HG03432 (cell line): ENCODE data around the gene GSN.
"Not testable (repeated sequence)": the region's sequence is repeated elsewhere in the genome, so short reads cannot be mapped to it uniquely, and the experiment has no call there.

Experiments
- ATAC-seq: cut with Tn5 transposase; IDR thresholded peaks from one replicate; pipeline ENCODE4 v1.9.1; 2021; ENCODE audit warnings: mild to moderate bottlenecking, moderate library complexity; ENCODE audit not compliant: unreplicated experiment

Gene GSN

DNA sequence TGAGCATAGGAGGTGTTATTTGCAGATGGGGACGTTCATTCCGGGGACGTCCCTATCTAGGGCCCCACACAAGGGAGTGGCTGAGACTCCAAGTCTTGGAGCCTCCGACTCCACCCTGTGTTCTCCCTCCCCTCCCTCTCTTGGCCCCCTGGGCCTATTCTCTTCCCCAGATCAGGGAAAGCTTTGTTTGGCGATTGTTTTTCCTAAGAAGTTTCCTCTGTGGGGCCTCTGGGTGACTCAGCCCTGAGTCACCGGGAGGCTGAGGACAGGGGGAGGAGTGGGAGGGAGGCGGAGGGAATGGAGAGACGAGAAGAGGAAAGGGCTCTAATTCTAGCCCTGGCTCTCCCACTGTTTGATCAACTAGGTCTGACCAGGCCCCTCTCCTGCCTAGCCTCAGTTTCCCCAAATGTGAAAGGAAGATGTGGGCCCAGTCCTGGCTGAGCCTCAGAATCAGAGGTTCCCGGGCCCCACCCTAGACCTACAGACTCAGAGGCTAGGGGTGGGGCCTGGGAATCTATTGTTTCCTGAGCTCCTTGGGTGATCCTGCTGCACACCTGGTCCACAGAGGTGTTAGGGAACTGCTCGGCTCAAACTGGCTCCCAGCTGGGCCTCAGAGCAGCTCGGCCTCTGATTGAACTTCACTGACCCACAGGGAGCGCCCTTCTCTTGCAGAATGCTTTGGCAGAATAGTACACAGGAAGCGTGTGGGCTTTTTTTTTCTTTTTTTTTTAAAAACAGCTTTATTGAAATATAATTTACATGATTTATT lies 19.2 kb downstream of the GSN start:
- no peak for ATAC-seq

- ATAC-seq: no peak
These were observed 20.7 kb downstream of the GSN start for GRCh38 chr9:121288673-121289025.

DNA sequence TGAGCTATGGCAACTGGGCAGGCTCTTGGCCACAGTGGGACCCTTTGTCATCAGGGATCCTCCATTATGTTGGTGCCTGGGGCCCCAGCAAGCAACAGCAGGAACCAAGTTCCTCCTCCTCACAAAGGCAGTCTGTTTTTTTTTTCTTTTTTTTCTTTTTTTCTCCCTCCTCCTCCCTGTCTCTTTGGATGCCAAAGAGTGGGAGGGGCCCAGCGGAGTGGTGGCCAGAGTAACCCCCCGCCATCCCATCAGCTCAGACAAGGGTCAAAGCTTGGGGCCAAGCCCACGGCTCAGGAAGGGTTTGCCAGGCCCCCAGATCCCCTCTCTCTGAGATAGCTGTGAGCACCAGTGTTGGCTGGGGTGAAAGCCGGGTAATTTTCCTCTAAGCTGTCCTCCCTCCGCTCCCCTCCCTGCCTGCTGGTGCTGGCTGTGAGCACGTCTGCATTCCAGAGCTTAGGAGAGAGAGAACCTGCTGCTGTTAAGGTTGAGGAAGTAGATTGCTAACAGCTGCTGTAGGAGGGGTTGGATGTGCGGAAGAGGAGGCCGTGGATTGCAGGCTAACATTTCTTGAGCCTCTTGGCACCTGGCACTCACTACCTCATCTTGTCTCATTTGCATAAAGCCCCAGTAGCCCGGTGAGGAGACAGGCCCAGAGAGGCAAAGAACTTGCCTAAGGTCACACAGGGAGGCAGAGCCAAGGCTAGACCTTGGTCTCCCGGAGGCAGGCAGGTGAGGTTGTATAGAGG lies 21.2 kb downstream of the GSN start:
- ATAC-seq: no peak

GRCh38 chr9:121289772-121290370 lies 21.9 kb downstream of the GSN start:
- ATAC-seq: no peak

GRCh38 chr9:121291536-121291935 lies 23.6 kb downstream of the GSN start:
- not testable (repeated sequence) for ATAC-seq

DNA sequence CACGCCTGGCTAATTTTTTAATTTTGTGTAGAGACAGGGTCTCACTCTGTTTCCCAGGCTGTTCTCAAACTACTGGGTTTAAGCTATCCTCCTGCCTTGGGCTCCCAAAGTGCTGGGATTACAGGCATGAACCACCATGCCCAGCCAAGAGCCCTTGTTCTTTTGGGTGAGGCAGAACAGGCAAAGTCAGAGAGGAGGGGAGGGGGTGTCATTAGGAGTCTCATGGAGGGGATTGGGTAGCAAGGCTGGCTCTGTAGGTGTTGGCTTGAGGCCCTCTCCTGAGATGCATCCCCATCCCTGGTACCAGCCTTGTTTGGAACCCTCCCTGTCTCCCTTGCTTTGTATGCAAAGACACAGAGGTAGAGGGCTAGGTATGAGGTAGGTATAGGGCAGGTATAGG lies 24.1 kb downstream of the GSN start:
- no peak for ATAC-seq

DNA sequence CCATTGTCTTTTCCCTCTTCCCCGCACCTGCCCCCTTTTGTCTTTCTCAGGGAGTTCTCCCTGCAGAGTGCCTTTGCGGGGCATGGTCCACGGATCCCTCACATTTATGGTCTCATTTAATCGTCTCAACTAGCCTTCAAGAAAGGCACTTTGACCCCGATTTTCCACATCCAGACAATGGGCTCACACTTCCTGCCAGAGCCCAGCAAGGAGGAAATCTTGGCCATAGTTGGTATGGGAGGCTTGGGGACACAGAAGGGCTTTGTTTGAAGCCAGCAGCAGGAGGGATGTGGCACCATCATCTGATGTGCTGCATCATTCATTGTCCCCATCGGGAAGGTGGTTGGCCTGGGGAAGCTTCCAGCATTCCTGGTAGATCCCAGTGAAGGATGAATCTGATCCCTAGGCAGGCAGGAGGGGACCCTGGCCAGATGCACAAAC lies 24.9 kb downstream of the GSN start:
- no peak for ATAC-seq

DNA sequence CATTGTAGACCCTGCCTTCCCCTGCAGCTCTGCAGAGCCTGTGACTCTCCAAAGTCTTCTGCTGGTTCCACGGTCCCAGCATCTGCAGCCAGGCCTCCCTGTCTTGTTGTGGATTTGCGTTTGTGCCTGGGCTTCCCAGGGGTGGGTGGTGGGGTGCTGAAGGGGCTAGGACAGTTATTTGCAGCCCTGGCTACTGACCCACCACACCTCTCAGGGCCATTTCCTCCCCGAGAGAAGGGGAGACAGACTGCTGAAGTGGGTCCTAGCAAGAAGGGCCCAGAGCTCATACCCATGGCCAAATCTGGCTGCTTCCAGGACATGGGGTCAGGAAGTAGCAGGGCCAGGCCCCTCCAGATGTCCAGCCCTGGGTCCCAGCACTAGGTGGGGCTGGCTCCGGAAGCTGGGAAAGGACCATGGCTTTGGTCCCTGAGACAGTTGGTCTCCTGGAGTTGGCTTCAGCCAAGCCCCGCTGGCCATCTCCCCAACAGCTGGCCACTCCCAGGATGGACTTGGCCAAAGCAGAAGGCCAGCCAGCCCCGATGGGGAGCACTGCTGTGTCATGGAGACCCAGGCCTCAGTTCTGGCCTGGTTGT lies 26.3 kb downstream of the GSN start:
- ATAC-seq: no peak

DNA sequence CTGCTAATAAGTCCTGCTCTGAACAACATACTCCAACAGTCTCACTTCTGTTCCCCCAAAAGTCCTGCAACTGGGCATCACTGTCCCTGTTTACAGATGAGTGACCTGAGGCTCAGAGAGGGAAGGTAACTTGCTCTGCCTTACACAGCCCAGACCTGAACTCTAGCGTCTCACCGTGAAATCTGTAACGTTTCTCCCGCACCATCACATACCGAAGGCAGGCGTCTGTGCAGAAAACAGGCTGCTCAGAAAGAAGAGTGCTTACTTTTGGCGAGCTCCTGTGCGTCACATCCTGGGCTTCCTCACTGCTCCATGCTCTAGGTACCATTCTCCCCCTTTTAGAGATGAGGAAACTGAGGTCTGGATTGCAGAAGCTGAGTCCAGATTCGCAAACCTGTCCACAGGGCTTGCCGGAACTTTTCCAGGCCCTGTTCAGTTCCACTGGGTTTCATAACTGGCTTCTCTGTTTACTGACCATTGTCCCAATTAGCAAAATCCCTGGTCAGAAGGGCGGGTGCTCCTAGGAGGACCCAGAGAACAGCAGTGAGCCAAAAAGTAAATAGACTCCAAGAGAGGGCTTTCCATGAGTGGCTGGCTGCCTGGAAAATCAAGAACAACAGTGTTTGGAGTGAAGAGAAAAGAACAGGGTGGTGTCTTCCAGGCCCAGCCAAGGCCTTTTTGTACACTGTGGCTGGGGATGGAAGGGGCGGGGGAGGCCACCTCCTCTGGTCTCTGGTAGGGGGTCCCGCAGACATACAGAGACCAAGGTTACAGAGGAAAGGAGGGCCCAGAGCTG lies 27.1 kb downstream of the GSN start:
- no peak for ATAC-seq

DNA sequence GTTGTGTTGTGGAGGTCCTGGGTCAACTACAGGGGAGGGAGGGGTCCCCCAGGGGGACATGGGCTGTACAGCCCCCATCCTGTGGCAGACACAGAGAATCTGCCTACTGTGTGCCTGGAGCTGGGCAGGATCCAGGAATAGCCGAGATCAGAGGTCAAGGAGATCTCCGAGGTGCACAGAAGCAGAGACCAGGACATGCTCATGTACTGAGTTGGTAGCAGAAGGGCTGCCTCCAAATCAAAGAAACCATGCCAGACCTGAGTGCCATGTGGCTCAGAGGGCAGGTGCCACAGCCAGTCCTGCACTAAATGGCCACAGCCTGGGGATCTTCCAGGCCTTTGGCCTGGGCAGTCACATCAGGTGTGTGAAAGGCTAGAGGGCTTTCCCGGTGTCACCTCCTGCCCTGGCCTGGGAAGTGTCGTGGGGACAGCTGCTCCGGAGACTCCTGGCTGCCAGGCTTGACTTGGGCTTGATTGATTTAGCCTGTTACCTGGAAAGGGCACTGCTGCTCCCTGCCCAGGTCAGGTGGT lies 27.8 kb downstream of the GSN start:
- ATAC-seq: no peak

DNA sequence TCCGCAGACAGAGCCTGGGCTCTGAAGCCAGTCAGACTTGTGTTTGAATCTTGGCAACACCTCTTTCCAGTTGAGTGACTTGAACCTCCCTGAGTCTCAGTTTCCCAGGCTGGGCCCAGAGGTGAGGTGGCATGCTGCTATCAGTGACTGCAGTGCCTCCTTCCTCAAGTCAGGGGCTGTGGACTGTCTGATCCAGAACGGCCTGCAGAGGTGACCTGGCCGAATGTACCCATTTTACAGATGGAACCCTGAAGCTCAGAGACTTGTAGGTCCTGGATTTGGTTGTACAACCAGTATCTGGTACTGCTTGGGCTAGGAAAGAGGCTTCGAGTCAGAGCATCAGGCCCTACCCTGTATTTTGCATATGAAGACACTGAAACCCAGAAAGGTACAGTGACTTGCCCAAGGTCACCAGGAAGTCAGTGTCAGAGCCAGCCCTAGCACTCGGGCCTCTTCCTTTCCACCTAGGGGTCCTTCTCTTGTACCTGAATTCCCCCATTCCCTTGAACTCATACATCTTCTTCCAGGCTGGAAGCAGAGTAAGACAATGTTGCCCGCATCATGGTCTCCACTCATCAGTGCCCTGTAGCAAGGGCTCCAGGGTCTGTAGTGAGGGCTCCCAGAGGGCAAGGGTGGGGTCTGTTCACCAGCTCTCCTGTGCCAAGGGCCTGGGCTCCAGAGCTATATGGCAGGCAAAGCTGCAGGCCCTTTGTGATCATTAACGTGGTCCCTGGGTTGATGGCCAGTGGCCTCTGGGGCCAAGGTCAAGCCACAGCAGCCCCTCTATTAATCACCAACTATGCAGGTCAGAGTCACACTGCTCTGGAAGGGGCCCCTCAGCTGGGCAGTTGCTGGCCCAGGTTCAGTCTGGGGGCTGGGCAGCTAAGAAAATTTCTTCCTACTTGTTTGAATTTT lies 28.5 kb downstream of the GSN start:
- no peak for ATAC-seq

GRCh38 chr9:121297389-121297788 lies 29.4 kb downstream of the GSN start:
- ATAC-seq: no peak

GRCh38 chr9:121298016-121298538 lies 30.1 kb downstream of the GSN start:
- no peak for ATAC-seq

DNA sequence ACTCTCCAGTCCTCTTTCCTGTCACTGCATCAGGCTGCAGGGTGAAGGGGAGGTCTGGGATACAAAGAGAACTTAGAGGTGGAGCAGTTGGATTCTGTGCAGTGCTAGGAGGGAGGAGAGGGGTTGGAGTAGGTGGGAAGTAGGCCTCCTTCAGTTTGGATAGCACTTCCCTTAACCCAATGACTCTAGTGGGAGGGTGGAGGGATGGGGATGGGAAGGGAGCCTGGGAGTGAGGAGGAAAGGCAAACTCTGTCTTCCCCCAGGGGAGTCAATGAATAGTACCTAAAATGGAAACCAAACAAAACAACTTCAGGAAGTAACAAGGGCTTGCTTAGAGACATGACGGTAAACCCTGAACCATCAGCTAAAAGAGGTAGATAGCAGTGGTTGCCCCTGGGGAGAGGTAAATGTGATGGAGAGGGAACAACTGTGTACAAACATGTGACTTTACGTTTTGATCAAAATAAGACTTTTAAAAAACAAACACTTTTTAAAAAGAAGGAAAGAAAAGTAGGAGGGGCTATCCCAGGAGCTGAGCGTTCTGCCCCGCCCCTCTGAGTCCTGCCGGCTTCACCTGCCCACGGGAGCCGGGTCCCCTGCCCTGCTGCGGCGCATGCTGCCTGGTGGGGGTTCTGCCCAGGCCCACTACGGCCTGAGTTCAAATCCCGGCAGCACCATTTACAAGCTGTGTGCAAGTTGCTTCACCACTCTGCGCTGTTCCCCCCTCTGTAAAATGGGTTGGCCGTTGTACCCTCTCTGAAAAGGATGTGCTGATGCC lies 30.9 kb downstream of the GSN start:
- ATAC-seq: no peak

DNA sequence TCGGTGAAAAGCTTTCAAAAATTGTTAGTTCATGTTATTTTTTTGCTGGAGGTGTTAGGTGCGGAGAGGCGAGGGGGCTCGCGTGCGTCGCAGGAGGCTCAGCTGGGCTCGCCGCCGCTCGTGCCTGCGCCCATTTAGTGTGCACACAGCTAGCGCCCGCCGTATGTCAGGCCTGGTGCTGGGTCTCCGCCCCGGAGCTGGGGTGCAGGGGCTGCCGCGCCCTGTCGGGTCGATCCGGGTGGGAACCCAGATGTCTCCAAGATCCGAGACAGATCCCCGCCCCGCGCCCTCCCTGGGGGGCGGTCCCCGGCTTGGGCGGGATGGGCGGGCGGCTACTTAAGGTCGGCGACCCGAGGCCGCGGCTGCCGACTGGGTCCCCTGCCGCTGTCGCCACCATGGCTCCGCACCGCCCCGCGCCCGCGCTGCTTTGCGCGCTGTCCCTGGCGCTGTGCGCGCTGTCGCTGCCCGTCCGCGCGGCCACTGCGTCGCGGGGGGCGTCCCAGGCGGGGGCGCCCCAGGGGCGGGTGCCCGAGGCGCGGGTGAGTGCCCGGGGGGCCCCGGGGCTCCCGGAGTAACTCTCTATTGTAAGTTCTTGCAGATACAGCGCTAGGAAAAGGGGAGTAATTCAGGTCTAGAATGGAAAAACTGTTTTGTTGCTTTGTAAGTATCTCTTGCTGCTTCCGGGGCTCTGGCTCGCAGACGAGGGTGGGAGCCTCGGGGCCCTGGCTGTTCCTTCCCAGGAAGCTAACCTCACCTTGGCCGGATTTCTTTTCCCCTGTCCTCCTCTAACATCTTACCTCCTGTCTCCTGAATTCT lies 31.7 kb downstream of the GSN start:
- ATAC-seq: peak; percentile 67

GRCh38 chr9:121300283-121301119 lies 32.5 kb downstream of the GSN start:
- ATAC-seq: no peak

DNA sequence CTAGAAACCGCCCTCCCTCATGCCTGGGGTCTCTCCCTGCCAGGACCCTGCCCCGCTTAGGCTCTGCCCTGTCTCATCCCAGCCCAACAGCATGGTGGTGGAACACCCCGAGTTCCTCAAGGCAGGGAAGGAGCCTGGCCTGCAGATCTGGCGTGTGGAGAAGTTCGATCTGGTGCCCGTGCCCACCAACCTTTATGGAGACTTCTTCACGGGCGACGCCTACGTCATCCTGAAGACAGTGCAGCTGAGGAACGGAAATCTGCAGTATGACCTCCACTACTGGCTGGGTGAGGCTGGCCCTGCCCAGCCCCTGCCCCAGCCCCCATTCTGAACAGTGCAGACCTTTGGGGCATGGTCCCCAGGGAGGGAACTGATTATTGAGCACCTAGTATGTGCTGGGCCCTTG lies 33.9 kb downstream of the GSN start:
- ATAC-seq: no peak
